Sigmoid colon (tissue), 7 donors: ENCODE data around the gene LRP1B. TPM values are rescaled to one million over a fixed set of nuclear protein-coding genes. Genes with fewer than 3 reads are reported as not detected.

Experiments
- DNase-seq: peaks from one replicate; pipeline ENCODE4 v3.0.0-alpha.2; 2019
- H3K27ac ChIP-seq, 4 donors: fragments of 200-600 bp; sonication (generic); one replicate each; pipeline ENCODE4 v1.5.1; 2016 to 2019; ENCODE audit warnings: mild to moderate bottlenecking in 1 of 4
- H3K27me3 ChIP-seq, 3 donors: fragments of 200-600 bp; sonication (generic); one replicate each; pipeline ENCODE4 v1.5.1; 2019; ENCODE audit warnings: mild to moderate bottlenecking in 1 of 3
- H3K36me3 ChIP-seq, 4 donors: fragments of 200-600 bp; sonication (generic); one replicate each; pipeline ENCODE4 v1.5.1; 2016 to 2019
- H3K4me1 ChIP-seq, 4 donors: fragments of 200-600 bp; sonication (generic); one replicate each; pipeline ENCODE4 v1.5.1; 2017 to 2019
- H3K4me3 ChIP-seq, 4 donors: fragments of 200-600 bp; sonication (generic); one replicate each; pipeline ENCODE4 v1.5.1; 2017 to 2019; ENCODE audit warnings: mild to moderate bottlenecking in 2 of 4, moderate library complexity in 1 of 4
- H3K9me3 ChIP-seq, 4 donors: fragments of 200-600 bp in 3 of 4; sonication (generic) in 3 of 4; one replicate each; pipeline versions ENCODE4 v1.5.1 to v1.6.1; 2013 to 2019
- EP300 ChIP-seq, 4 donors: sonication (generic); formaldehyde crosslinking; IDR thresholded peaks; one replicate each; pipeline ENCODE4 v1.6.1; 2017; ENCODE audit warnings: antibody characterized with exemption in 4 of 4
- POLR2A ChIP-seq, 2 donors: fragments of 450-650 bp; IDR thresholded peaks; one replicate each; pipeline ENCODE4 v1.6.1; 2016; ENCODE audit warnings: antibody characterized with exemption in 2 of 2, mild to moderate bottlenecking in 2 of 2, moderate library complexity in 2 of 2
- POLR2AphosphoS5 ChIP-seq, 4 donors: sonication (generic); formaldehyde crosslinking; IDR thresholded peaks; one replicate each; pipeline ENCODE4 v1.6.1; 2017; ENCODE audit warnings: antibody characterized with exemption in 4 of 4
- WGBS, 2 donors: extraction: QIAGEN DNeasy Blood & Tissue Kit; methylation state at CpG; one replicate each; pipeline ENCODE4 v1.1.7; 2013; 5-methylcytosine and 5-hydroxymethylcytosine counted together
- intact Hi-C: fragments of 100-400 bp; cut with DNase I; formaldehyde crosslinking; loops from one replicate; pipeline ENCODE4 v1.15.1; 2023
- polyA plus RNA-seq, 3 donors: library from polyadenylated mRNA; stranded (reverse); fragments of 200-250 nt; gene quantifications; one replicate each; pipeline ENCODE4 v1.2.3, GENCODE V29; 2013
- total RNA-seq, 4 donors: library from RNA; depleted of rRNA; stranded (reverse); fragments of >200 nt; gene quantifications; one replicate each; pipeline ENCODE4 v1.1.0, GENCODE V29; 2016
- TF ChIP-seq, protein P1 (sequence below), 4 experiments: fragments of 450-650 bp in 3 of 4; fragments of 200-600 bp in 1 of 4; IDR thresholded peaks; one replicate each; pipeline ENCODE4 v1.5.1; 2016 to 2019; ENCODE audit warnings: antibody characterized with exemption in 4 of 4, mild to moderate bottlenecking in 3 of 4, moderate library complexity in 2 of 4
- donor health status: healthy with polysubstance abuse.
- donor health status: Bipolar disorder and iron deficiency.
- donor health status: healthy.

Gene LRP1B
- total and polyA plus RNA-seq, 7 donors, result 0.06 to 5.1 (median 2.0) TPM; not detected in 1

DNA sequence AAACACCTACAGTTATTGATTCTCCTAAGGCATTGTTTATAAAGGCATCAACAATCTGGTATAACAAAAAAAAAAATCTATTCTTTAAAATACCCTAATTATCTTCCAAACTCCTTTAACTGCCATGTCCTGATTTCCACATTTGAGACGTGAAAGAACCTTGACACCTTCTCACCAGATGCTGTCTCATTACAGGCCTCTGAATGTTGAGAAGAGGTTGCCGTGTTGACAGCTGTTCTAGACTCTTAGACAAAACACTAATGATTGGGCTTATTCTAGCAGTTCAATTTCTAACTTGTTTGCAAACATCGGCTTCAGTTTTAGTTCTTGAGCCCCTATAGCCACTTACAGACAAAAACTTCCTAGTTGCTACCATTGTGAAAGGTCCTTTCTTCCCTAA, 988.8 kb downstream of the LRP1B start:
- Histone ChIP-seq H3K4me3 (no peak overlapping the region), H3K4me1 (no peaks in the 10 kb centered on the region), H3K36me3 (no peaks in the 10 kb centered on the region), H3K27ac (no peak overlapping the region), H3K27me3 (no peaks in the 10 kb centered on the region), H3K9me3 (no peaks in the 10 kb centered on the region)
- 74 to 85% methylated on average over 3 of the region's 3 CpGs for WGBS, 2 donors
- TF ChIP-seq POLR2A (IDR thresholded peaks at IDR 0.05) (no peak), EP300 (IDR thresholded peaks at IDR 0.05) (no peak), POLR2AphosphoS5 (IDR thresholded peaks at IDR 0.05) (no peak)
- TF ChIP-seq, protein P1, sequence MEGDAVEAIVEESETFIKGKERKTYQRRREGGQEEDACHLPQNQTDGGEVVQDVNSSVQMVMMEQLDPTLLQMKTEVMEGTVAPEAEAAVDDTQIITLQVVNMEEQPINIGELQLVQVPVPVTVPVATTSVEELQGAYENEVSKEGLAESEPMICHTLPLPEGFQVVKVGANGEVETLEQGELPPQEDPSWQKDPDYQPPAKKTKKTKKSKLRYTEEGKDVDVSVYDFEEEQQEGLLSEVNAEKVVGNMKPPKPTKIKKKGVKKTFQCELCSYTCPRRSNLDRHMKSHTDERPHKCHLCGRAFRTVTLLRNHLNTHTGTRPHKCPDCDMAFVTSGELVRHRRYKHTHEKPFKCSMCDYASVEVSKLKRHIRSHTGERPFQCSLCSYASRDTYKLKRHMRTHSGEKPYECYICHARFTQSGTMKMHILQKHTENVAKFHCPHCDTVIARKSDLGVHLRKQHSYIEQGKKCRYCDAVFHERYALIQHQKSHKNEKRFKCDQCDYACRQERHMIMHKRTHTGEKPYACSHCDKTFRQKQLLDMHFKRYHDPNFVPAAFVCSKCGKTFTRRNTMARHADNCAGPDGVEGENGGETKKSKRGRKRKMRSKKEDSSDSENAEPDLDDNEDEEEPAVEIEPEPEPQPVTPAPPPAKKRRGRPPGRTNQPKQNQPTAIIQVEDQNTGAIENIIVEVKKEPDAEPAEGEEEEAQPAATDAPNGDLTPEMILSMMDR (IDR thresholded peaks at IDR 0.05), result no peak
- intact Hi-C loops, result no loop called here
- no peak for DNase-seq

- Histone ChIP-seq H3K4me1 (no peaks in the 10 kb centered on the region), H3K27me3 (no peaks in the 10 kb centered on the region), H3K27ac (no peak overlapping the region), H3K4me3 (no peak overlapping the region), H3K36me3 (no peaks in the 10 kb centered on the region), H3K9me3 (no peaks in the 10 kb centered on the region)
- TF ChIP-seq POLR2AphosphoS5 (IDR thresholded peaks at IDR 0.05) (no peak), EP300 (IDR thresholded peaks at IDR 0.05) (no peak), POLR2A (IDR thresholded peaks at IDR 0.05) (no peak)
- TF ChIP-seq, protein P1 (IDR thresholded peaks at IDR 0.05), result no peak
- no peak for DNase-seq
- 57 to 70% methylated on average over 4 of the region's 4 CpGs for WGBS, 2 donors
- intact Hi-C loops, result no loop called here
These were observed 993.6 kb downstream of the LRP1B start for GRCh38 chr2:141137122-141137693.

GRCh38 chr2:141133883-141134282, 996.9 kb downstream of the LRP1B start:
- H3K27me3 ChIP-seq, result no peaks in the 10 kb centered on the region
- no peak overlapping the region for H3K27ac ChIP-seq
- no peak overlapping the region for H3K4me3 ChIP-seq
- no peaks in the 10 kb centered on the region for H3K4me1 ChIP-seq
- no peaks in the 10 kb centered on the region for H3K9me3 ChIP-seq
- H3K36me3 ChIP-seq, result no peaks in the 10 kb centered on the region
- DNase-seq, result no peak
- WGBS, 2 donors, result 85 to 86% methylated on average over 4 of the region's 4 CpGs
- TF ChIP-seq EP300 (IDR thresholded peaks at IDR 0.05) (no peak), POLR2A (IDR thresholded peaks at IDR 0.05) (no peak), POLR2AphosphoS5 (IDR thresholded peaks at IDR 0.05) (no peak)
- TF ChIP-seq, protein P1 (IDR thresholded peaks at IDR 0.05), result no peak
- intact Hi-C loops, result no loop called here

GRCh38 chr2:141125432-141125831, 1005.4 kb downstream of the LRP1B start:
- H3K27ac ChIP-seq, result no peak overlapping the region
- H3K27me3 ChIP-seq, result no peaks in the 10 kb centered on the region
- WGBS, 2 donors, result 18 to 61% methylated on average over 2 of the region's 2 CpGs
- H3K4me1 ChIP-seq, result no peaks in the 10 kb centered on the region
- TF ChIP-seq, protein P1 (IDR thresholded peaks at IDR 0.05), result no peak
- TF ChIP-seq POLR2A (IDR thresholded peaks at IDR 0.05) (no peak), EP300 (IDR thresholded peaks at IDR 0.05) (no peak), POLR2AphosphoS5 (IDR thresholded peaks at IDR 0.05) (no peak)
- intact Hi-C loops, result no loop called here
- H3K4me3 ChIP-seq, result no peak overlapping the region
- no peaks in the 10 kb centered on the region for H3K36me3 ChIP-seq
- DNase-seq, result no peak
- no peaks in the 10 kb centered on the region for H3K9me3 ChIP-seq

GRCh38 chr2:141118836-141119235, 1012.0 kb downstream of the LRP1B start:
- Histone ChIP-seq H3K36me3 (no peaks in the 10 kb centered on the region), H3K4me3 (no peak overlapping the region), H3K4me1 (no peaks in the 10 kb centered on the region), H3K27ac (no peak overlapping the region), H3K27me3 (no peaks in the 10 kb centered on the region), H3K9me3 (no peaks in the 10 kb centered on the region)
- TF ChIP-seq POLR2A (IDR thresholded peaks at IDR 0.05) (no peak), POLR2AphosphoS5 (IDR thresholded peaks at IDR 0.05) (no peak), EP300 (IDR thresholded peaks at IDR 0.05) (no peak)
- TF ChIP-seq, protein P1 (IDR thresholded peaks at IDR 0.05), result no peak
- WGBS, 2 donors, result 75 to 84% methylated on average over 4 of the region's 4 CpGs
- no peak for DNase-seq
- intact Hi-C loops, result no loop called here
